Suprapubic skin (tissue), 4 donors: ENCODE data around the gene OR2D3.

Experiments
- EP300 ChIP-seq: sonication (generic); formaldehyde crosslinking; IDR thresholded peaks from one replicate; pipeline ENCODE4 v1.6.1; 2017; ENCODE audit warnings: antibody characterized with exemption
- POLR2A ChIP-seq, 2 donors: fragments of 450-650 bp; IDR thresholded peaks; one replicate each; pipeline ENCODE4 v1.6.1; 2017; ENCODE audit warnings: antibody characterized with exemption in 2 of 2, mild to moderate bottlenecking in 2 of 2, moderate library complexity in 2 of 2
- POLR2AphosphoS5 ChIP-seq, 3 donors: sonication (generic); formaldehyde crosslinking; IDR thresholded peaks; one replicate each; pipeline ENCODE4 v1.6.1; 2017; ENCODE audit warnings: antibody characterized with exemption in 3 of 3
- TF ChIP-seq, protein P1 (sequence below), 2 donors: fragments of 200-600 bp in 1 of 2; fragments of 450-650 bp in 1 of 2; sonication (generic) in 1 of 2; IDR thresholded peaks; one replicate each; pipeline ENCODE4 v1.5.1; 2016 to 2019; ENCODE audit warnings: antibody characterized with exemption in 2 of 2, mild to moderate bottlenecking in 1 of 2, moderate library complexity in 1 of 2

DNA sequence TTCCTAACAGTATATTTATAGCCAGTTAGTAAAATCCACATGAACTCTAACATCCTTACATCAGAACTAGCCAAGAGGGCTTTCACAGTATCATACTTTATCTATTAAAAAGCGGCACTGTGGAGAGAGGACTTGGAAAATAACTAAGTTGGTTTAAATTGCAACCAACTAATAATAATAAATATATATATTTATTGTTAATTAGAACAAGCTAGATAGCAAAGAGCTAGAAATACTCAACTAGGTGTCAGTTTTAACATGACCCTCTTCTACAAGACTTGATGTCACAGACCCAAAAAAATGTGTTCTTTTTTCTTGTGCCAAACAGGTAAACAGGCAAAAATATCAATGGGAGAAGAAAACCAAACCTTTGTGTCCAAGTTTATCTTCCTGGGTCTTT lies at the start of gene OR2D3:
- no peak for TF ChIP-seq POLR2A (IDR thresholded peaks at IDR 0.05)
- TF ChIP-seq, protein P1, sequence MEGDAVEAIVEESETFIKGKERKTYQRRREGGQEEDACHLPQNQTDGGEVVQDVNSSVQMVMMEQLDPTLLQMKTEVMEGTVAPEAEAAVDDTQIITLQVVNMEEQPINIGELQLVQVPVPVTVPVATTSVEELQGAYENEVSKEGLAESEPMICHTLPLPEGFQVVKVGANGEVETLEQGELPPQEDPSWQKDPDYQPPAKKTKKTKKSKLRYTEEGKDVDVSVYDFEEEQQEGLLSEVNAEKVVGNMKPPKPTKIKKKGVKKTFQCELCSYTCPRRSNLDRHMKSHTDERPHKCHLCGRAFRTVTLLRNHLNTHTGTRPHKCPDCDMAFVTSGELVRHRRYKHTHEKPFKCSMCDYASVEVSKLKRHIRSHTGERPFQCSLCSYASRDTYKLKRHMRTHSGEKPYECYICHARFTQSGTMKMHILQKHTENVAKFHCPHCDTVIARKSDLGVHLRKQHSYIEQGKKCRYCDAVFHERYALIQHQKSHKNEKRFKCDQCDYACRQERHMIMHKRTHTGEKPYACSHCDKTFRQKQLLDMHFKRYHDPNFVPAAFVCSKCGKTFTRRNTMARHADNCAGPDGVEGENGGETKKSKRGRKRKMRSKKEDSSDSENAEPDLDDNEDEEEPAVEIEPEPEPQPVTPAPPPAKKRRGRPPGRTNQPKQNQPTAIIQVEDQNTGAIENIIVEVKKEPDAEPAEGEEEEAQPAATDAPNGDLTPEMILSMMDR (IDR thresholded peaks at IDR 0.05) = no peak
- no peak for TF ChIP-seq POLR2AphosphoS5 (IDR thresholded peaks at IDR 0.05)
- no peak for TF ChIP-seq EP300
